ENCODE results near the gene TTC24.

- TF ChIP-seq CTCF (IDR thresholded peaks at IDR 0.05) (no peak), POLR2A (IDR thresholded peaks at IDR 0.05) (no peak), EP300 (IDR thresholded peaks at IDR 0.05) (no peak)
These were observed 20.3 kb downstream of the TTC24 start for GRCh38 chr1:156599811-156600210.
